Measurements from ENCODE around the gene LGALS9C.
"Not testable (repeated sequence)": the region's sequence is repeated elsewhere in the genome, so short reads cannot be mapped to it uniquely, and the experiment has no call there.

LGALS9C gene

DNA sequence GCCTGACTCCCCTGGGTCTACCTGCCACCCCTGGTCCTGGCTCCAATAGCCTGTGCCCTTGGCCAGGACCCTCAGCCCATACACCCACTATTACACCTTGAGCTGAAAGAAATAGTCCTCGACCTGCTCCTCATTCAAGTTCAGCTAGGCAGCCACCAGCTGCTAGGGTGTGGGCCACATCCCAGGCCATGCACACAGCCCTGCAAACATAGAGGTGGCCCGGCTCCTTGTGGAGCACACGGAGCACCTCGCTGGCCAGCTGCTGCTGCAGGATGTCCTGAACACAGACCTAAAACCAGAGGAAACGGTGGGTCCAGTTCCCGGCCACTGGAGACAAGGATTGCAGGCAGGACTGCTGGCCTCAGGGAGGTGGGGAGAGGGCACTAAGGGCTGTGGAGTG, 22.5 kb downstream of the LGALS9C start:
- H3K79me2 ChIP-seq (ENCODE audit: insufficient read depth, low read depth); H3K27me3 ChIP-seq (ENCODE audit: insufficient read depth, low read depth); H3K4me2 ChIP-seq; H3K27ac ChIP-seq; H3K4me1 ChIP-seq (ENCODE audit: low read depth, poor library complexity, severe bottlenecking); H4K20me1 ChIP-seq (ENCODE audit: insufficient read depth); H3K4me3 ChIP-seq (IDR thresholded peaks at IDR 0.05; ENCODE audit: insufficient read depth, low read depth, low read length); H2AFZ ChIP-seq (ENCODE audit: low read depth); H3K9ac ChIP-seq; H3K36me3 ChIP-seq (ENCODE audit: insufficient read depth): not testable (repeated sequence)

DNA sequence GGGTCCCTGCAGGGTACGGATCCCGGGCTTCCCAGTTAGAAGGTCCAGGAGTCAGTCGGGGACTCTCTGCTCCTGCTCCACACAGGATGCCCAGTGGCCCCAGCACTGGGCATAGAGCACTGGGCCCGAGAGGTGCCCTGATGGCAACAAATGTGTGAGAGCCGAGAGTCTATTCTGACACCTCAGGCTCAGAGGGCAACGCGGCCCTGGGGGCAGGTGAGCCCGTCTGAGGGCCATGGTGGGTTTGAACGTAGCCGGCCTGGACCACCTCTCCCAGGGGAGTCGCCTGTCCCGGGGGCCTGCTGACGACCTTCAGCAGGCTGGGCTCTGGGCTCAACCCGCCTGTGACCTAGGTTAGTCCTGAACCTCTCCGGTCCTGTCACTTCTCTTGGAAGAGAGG, 23.2 kb downstream of the LGALS9C start:
- not testable (repeated sequence) for H3K4me1 ChIP-seq (ENCODE audit: low read depth, poor library complexity, severe bottlenecking); H2AFZ ChIP-seq (ENCODE audit: low read depth); H3K4me3 ChIP-seq (IDR thresholded peaks at IDR 0.05; ENCODE audit: insufficient read depth, low read depth, low read length); H3K9ac ChIP-seq; H3K27ac ChIP-seq; H4K20me1 ChIP-seq (ENCODE audit: insufficient read depth); H3K79me2 ChIP-seq (ENCODE audit: insufficient read depth, low read depth); H3K4me2 ChIP-seq; H3K36me3 ChIP-seq (ENCODE audit: insufficient read depth); H3K27me3 ChIP-seq (ENCODE audit: insufficient read depth, low read depth)

DNA sequence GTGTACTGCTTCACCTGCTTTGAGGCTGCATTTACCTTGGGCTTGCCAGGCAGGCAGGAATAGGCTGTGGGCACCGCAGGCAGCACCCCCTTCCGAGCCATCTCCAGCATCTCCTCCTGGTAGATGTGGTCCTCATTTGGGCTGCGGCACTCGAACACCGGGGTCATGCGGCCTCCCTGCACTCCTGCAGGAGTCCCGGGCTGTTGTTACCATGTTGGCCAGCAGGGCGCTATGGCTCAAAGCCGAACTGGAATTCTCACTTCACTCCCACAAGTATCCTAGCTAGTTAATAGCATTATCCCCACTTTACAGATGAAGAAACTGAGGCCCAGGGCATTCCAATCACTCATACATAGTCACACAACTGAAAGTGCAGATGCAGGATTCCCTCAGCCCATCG, 23.7 kb downstream of the LGALS9C start:
- H3K4me3 ChIP-seq (IDR thresholded peaks at IDR 0.05; ENCODE audit: insufficient read depth, low read depth, low read length); H3K79me2 ChIP-seq (ENCODE audit: insufficient read depth, low read depth); H3K27me3 ChIP-seq (ENCODE audit: insufficient read depth, low read depth); H3K9ac ChIP-seq; H3K27ac ChIP-seq; H3K4me2 ChIP-seq; H3K36me3 ChIP-seq (ENCODE audit: insufficient read depth); H3K4me1 ChIP-seq (ENCODE audit: low read depth, poor library complexity, severe bottlenecking); H2AFZ ChIP-seq (ENCODE audit: low read depth); H4K20me1 ChIP-seq (ENCODE audit: insufficient read depth): not testable (repeated sequence)

DNA sequence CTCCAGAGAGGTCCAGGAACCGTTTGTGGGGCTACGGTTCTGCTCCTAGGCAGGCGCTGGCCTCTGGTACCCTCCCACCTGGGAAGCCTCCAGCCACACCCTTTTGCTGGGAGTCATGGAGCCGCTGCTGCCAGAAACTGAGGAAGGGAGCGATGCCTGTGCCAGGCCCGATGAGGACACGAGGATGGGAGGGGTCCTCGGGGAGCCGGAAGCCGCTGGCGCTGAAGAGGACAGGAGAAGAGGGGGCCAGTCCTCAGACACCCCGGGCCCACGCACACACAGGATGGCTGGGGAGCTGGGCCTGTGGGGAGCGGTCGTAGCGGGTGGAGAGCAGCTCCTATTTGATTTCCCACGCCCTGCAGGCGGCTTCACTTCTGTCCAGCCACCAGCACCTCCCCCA, 24.2 kb downstream of the LGALS9C start:
- not testable (repeated sequence) for H3K79me2 ChIP-seq (ENCODE audit: insufficient read depth, low read depth); H3K27me3 ChIP-seq (ENCODE audit: insufficient read depth, low read depth); H3K4me2 ChIP-seq; H2AFZ ChIP-seq (ENCODE audit: low read depth); H3K36me3 ChIP-seq (ENCODE audit: insufficient read depth); H3K27ac ChIP-seq; H4K20me1 ChIP-seq (ENCODE audit: insufficient read depth); H3K4me3 ChIP-seq (IDR thresholded peaks at IDR 0.05; ENCODE audit: insufficient read depth, low read depth, low read length); H3K9ac ChIP-seq; H3K4me1 ChIP-seq (ENCODE audit: low read depth, poor library complexity, severe bottlenecking)

DNA sequence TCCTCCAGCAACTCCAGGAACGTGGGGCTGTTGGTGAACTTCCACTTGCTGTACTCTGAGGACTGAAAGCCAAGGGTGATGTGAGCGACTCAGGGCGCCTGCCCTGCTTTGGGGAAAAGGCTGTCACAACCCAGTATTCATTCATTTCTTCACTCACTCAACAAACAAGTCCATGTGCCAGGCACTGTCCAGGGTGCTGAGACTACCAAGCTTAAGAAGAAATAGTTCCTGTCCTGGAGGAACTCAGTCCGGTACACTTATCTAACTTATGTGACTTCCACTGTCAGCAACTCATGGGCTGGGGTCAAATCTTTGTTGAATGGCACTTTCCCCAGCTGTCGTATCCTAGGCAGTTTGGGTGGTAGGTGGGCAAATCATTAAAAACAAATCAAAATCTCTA, 26.6 kb downstream of the LGALS9C start:
- not testable (repeated sequence) for H4K20me1 ChIP-seq (ENCODE audit: insufficient read depth); H3K4me3 ChIP-seq (IDR thresholded peaks at IDR 0.05; ENCODE audit: insufficient read depth, low read depth, low read length); H3K79me2 ChIP-seq (ENCODE audit: insufficient read depth, low read depth); H3K4me2 ChIP-seq; H3K4me1 ChIP-seq (ENCODE audit: low read depth, poor library complexity, severe bottlenecking); H3K36me3 ChIP-seq (ENCODE audit: insufficient read depth); H3K27me3 ChIP-seq (ENCODE audit: insufficient read depth, low read depth); H2AFZ ChIP-seq (ENCODE audit: low read depth); H3K27ac ChIP-seq; H3K9ac ChIP-seq

DNA sequence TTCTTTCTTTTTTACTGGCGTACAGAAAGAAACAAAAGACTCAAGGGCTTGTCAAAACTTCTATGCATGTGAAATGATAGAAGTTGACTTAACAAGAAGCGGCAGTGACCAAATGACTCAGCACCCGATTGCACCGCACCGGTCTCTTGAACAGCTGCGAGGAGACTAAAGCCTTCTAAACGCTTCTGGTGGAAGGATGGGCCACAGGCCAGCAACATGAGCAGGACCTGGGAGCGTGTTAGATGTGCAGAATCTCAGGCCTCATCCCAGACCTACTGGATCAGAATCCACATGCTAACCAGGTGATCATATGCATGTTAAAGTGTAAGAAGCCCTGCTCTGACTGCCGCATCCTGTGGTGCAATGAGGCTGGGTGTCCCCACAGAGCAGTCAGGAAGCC, 31.1 kb downstream of the LGALS9C start:
- not testable (repeated sequence) for H2AFZ ChIP-seq (ENCODE audit: low read depth); H3K27ac ChIP-seq; H3K4me3 ChIP-seq (IDR thresholded peaks at IDR 0.05; ENCODE audit: insufficient read depth, low read depth, low read length); H3K9ac ChIP-seq; H3K4me2 ChIP-seq; H3K79me2 ChIP-seq (ENCODE audit: insufficient read depth, low read depth); H3K4me1 ChIP-seq (ENCODE audit: low read depth, poor library complexity, severe bottlenecking); H4K20me1 ChIP-seq (ENCODE audit: insufficient read depth); H3K36me3 ChIP-seq (ENCODE audit: insufficient read depth); H3K27me3 ChIP-seq (ENCODE audit: insufficient read depth, low read depth)

DNA sequence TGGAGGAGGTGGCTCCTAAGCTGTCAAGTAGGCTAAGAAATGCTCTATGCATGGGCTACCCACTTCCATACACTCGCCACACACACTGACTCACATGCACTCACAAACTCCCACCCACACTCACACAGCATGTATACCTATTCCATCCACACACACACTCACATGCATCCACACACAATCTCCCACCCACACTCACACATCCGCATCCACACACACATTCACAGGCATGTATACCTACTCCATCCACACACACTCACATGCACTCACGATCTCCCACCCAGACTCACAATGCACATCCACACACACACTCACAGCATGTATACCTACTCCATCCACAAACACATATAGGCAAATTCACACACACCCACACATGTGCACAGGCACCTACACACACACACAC, 32.1 kb downstream of the LGALS9C start:
- not testable (repeated sequence) for H3K4me1 ChIP-seq (ENCODE audit: low read depth, poor library complexity, severe bottlenecking)

DNA sequence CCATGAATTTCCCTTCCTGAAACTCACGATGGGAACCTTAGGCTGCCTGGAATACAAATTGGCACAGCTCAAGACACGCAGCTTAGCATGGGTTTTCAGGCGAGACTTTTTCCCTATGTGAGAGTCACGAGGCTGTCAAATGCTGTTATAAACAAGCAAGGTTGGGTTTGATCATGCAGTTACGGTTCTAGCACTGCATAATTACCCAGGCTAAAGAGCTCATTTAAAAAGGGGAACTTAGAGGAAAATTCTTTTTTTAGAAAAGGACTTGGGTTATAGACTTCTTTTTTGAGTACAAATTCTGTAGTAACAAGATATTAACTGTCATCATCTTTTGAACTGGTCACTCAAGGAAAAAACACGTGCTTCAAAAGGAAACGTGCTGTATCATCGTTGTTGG, 44.5 kb downstream of the LGALS9C start:
- not testable (repeated sequence) for H3K36me3 ChIP-seq (ENCODE audit: insufficient read depth); H3K4me1 ChIP-seq (ENCODE audit: low read depth, poor library complexity, severe bottlenecking); H4K20me1 ChIP-seq (ENCODE audit: insufficient read depth); H3K4me3 ChIP-seq (IDR thresholded peaks at IDR 0.05; ENCODE audit: insufficient read depth, low read depth, low read length); H3K27ac ChIP-seq; H3K9ac ChIP-seq; H3K27me3 ChIP-seq (ENCODE audit: insufficient read depth, low read depth); H3K79me2 ChIP-seq (ENCODE audit: insufficient read depth, low read depth); H3K4me2 ChIP-seq; H2AFZ ChIP-seq (ENCODE audit: low read depth)

More for the DNA sequence above, 32.1 kb downstream of the LGALS9C start:
- not testable (repeated sequence) for H4K20me1 ChIP-seq (ENCODE audit: insufficient read depth); H3K27me3 ChIP-seq (ENCODE audit: insufficient read depth, low read depth); H3K9ac ChIP-seq; H3K4me2 ChIP-seq; H3K4me3 ChIP-seq (IDR thresholded peaks at IDR 0.05; ENCODE audit: insufficient read depth, low read depth, low read length); H3K27ac ChIP-seq; H2AFZ ChIP-seq (ENCODE audit: low read depth); H3K79me2 ChIP-seq (ENCODE audit: insufficient read depth, low read depth); H3K36me3 ChIP-seq (ENCODE audit: insufficient read depth)

DNA sequence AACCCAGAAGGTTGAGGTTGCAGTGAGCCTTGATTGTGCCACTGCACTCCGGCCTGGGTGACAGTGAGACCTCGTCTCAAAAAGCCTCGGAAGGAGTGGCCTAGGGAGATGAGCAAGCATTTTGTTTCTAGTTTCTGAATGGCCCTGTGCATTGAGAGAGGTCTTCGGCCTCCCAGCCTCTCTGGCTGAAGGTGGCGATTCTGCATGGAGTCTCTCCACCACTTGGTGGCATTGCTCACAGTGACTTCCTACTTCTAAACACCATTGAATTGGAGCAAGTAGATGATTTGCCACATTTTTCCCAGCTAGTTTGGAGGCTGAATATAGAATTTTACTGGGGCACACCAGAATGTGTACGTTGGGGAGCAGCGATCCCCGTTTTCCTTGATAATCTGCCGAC, 48.4 kb downstream of the LGALS9C start:
- H3K4me3 ChIP-seq (IDR thresholded peaks at IDR 0.05; ENCODE audit: insufficient read depth, low read depth, low read length); H3K79me2 ChIP-seq (ENCODE audit: insufficient read depth, low read depth); H2AFZ ChIP-seq (ENCODE audit: low read depth); H4K20me1 ChIP-seq (ENCODE audit: insufficient read depth); H3K9ac ChIP-seq; H3K36me3 ChIP-seq (ENCODE audit: insufficient read depth); H3K4me2 ChIP-seq; H3K27ac ChIP-seq; H3K27me3 ChIP-seq (ENCODE audit: insufficient read depth, low read depth); H3K4me1 ChIP-seq (ENCODE audit: low read depth, poor library complexity, severe bottlenecking): not testable (repeated sequence)

DNA sequence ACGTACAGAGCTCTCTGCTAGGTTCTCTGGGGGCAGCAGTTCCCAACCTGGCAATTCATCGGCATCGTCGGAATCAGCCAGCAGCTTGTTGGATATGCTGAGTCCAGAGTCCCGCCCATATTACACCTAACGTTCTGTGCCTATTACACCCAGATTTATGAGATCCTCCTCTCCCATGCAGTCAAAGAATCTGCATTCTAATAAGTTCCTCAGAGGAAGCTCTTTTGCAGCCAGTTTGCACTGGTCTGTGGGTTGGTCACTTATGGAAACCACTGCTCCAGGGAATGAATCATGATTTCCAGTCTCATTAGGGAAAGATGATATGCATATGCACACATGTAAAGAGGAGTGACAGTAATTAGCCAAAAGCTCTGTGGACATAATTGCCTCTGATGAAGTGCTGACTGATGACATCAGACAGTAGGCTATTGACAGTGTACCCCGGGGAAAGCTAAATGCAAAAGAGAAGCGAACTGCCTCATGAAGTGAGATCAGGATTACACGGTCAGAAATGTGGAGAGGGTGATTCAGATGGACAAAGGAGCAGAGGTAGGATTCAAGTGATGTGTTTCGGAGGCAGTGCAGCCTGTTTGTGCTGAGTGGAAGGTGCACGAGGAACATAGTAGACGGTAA, 49.7 kb downstream of the LGALS9C start:
- H3K4me2 ChIP-seq; H3K27me3 ChIP-seq (ENCODE audit: insufficient read depth, low read depth); H2AFZ ChIP-seq (ENCODE audit: low read depth); H3K4me3 ChIP-seq (IDR thresholded peaks at IDR 0.05; ENCODE audit: insufficient read depth, low read depth, low read length); H4K20me1 ChIP-seq (ENCODE audit: insufficient read depth); H3K36me3 ChIP-seq (ENCODE audit: insufficient read depth); H3K27ac ChIP-seq; H3K9ac ChIP-seq; H3K79me2 ChIP-seq (ENCODE audit: insufficient read depth, low read depth); H3K4me1 ChIP-seq (ENCODE audit: low read depth, poor library complexity, severe bottlenecking): not testable (repeated sequence)

DNA sequence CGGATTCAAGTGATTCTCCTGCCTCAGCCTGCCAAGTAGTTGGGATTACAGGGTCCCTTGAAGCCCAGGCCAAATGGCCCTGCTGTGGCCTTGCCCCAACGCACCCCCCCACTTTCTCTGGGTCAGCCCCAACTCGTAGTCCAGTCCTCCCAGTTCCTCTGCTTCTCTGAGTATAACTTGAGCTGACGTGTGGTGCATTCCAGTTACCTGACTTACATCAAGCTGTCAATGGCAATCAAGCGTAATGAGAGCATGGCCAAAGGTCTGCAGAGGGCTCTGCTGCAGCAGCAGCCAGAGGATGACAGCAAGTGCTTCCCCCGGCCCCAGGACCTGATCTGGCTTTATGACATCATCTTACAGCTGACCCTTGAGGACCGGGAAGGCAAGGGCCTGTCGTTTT, 50.8 kb downstream of the LGALS9C start:
- not testable (repeated sequence) for H3K4me3 ChIP-seq (IDR thresholded peaks at IDR 0.05; ENCODE audit: insufficient read depth, low read depth, low read length); H3K36me3 ChIP-seq (ENCODE audit: insufficient read depth); H2AFZ ChIP-seq (ENCODE audit: low read depth); H3K27ac ChIP-seq; H3K4me2 ChIP-seq; H3K27me3 ChIP-seq (ENCODE audit: insufficient read depth, low read depth); H4K20me1 ChIP-seq (ENCODE audit: insufficient read depth); H3K4me1 ChIP-seq (ENCODE audit: low read depth, poor library complexity, severe bottlenecking); H3K9ac ChIP-seq; H3K79me2 ChIP-seq (ENCODE audit: insufficient read depth, low read depth)

Data from KMS-11 (cell line).